Measurements from ENCODE around the gene LNX2. TPM values are rescaled to one million over a fixed set of nuclear protein-coding genes. Genes with fewer than 3 reads are reported as not detected.

The LNX2 gene
- total and polyA plus RNA-seq, 5 donors from 2014 or later: 3.7 to 6.5 (median 4.8) TPM

GRCh38 chr13:27644302-27644701, 24.0 kb upstream of the LNX2 start:
- Histone ChIP-seq H3K4me3 (ENCODE audit: low read depth, low read length) (no peak overlapping the region), H3K4me1 (ENCODE audit: control insufficient read depth, insufficient read depth, low read length, poor library complexity, severe bottlenecking) (no peaks in the 10 kb centered on the region), H3K36me3 (ENCODE audit: control insufficient read depth, insufficient read depth, low read length) (peaks cover 14% of the 10 kb centered on the region), H3K27ac (ENCODE audit: insufficient read depth, low read length, poor library complexity, severe bottlenecking) (no peak overlapping the region), H3K27me3 (ENCODE audit: control insufficient read depth, insufficient read depth, low read length) (no peaks in the 10 kb centered on the region), H3K9me3 (ENCODE audit: control insufficient read depth in 2 of 2, low read length in 2 of 2) (peaks cover 7 to 11% of the 10 kb centered on the region in 2 experiments)
- Mint-ChIP-seq H3K4me1 (peaks cover 42 to 47% (median 44%) of the 10 kb centered on the region in 4 donors), H3K9me3 (peaks cover 0 to 4% (median 0%) of the 10 kb centered on the region in 7 donors), H3K4me3 (no peak overlapping the region), H3K27me3 (no peaks in the 10 kb centered on the region), H3K27ac (no peak overlapping the region), H3K36me3 (peaks cover 25% of the 10 kb centered on the region)
- DNase-seq (no peak), ATAC-seq (ENCODE audit: low read depth in 2 of 2) (no peak)

- DNase-seq: no peak
- H3K4me3 ChIP-seq (ENCODE audit: low read depth, low read length): no peak overlapping the region
- H3K27ac Mint-ChIP-seq: peak overlapping the region in 2 of 3 donors; percentile 45 to 79
- H3K4me3 Mint-ChIP-seq: no peak overlapping the region
- H3K4me1 Mint-ChIP-seq: peaks cover 46 to 55% (median 50%) of the 10 kb centered on the region in 4 donors
- H3K27me3 Mint-ChIP-seq: no peaks in the 10 kb centered on the region
- H3K27me3 ChIP-seq (ENCODE audit: control insufficient read depth, insufficient read depth, low read length): no peaks in the 10 kb centered on the region
- no peak overlapping the region for H3K27ac ChIP-seq (ENCODE audit: insufficient read depth, low read length, poor library complexity, severe bottlenecking)
- H3K36me3 Mint-ChIP-seq: peaks cover 21% of the 10 kb centered on the region
- peaks cover 0 to 4% of the 10 kb centered on the region in 2 experiments for H3K9me3 ChIP-seq (ENCODE audit: control insufficient read depth in 2 of 2, low read length in 2 of 2)
- peaks cover 0 to 4% (median 0%) of the 10 kb centered on the region in 7 donors for H3K9me3 Mint-ChIP-seq
- H3K4me1 ChIP-seq (ENCODE audit: control insufficient read depth, insufficient read depth, low read length, poor library complexity, severe bottlenecking): no peaks in the 10 kb centered on the region
- ATAC-seq (ENCODE audit: low read depth in 2 of 2): no peak
- peaks cover 6% of the 10 kb centered on the region for H3K36me3 ChIP-seq (ENCODE audit: control insufficient read depth, insufficient read depth, low read length)
Observed at GRCh38 chr13:27643334-27644132, 23.2 kb upstream of the LNX2 start.

GRCh38 chr13:27641711-27642502, 21.6 kb upstream of the LNX2 start:
- Histone ChIP-seq H3K4me1 (ENCODE audit: control insufficient read depth, insufficient read depth, low read length, poor library complexity, severe bottlenecking) (peaks cover 5% of the 10 kb centered on the region), H3K27ac (ENCODE audit: insufficient read depth, low read length, poor library complexity, severe bottlenecking) (no peak overlapping the region), H3K9me3 (ENCODE audit: control insufficient read depth in 2 of 2, low read length in 2 of 2) (no peaks in the 10 kb centered on the region), H3K4me3 (ENCODE audit: low read depth, low read length) (no peak overlapping the region), H3K27me3 (ENCODE audit: control insufficient read depth, insufficient read depth, low read length) (no peaks in the 10 kb centered on the region), H3K36me3 (ENCODE audit: control insufficient read depth, insufficient read depth, low read length) (no peaks in the 10 kb centered on the region)
- DNase-seq: no peak
- peaks cover 54 to 65% (median 57%) of the 10 kb centered on the region in 4 donors for H3K4me1 Mint-ChIP-seq
- H3K9me3 Mint-ChIP-seq: peaks cover 0 to 2% (median 0%) of the 10 kb centered on the region in 7 donors
- no peak for ATAC-seq (ENCODE audit: low read depth in 2 of 2)
- H3K27ac Mint-ChIP-seq: peak overlapping the region in 2 of 3 donors; percentile 26 to 79
- no peak overlapping the region for H3K4me3 Mint-ChIP-seq
- no peaks in the 10 kb centered on the region for H3K27me3 Mint-ChIP-seq
- peaks cover 20% of the 10 kb centered on the region for H3K36me3 Mint-ChIP-seq

DNA sequence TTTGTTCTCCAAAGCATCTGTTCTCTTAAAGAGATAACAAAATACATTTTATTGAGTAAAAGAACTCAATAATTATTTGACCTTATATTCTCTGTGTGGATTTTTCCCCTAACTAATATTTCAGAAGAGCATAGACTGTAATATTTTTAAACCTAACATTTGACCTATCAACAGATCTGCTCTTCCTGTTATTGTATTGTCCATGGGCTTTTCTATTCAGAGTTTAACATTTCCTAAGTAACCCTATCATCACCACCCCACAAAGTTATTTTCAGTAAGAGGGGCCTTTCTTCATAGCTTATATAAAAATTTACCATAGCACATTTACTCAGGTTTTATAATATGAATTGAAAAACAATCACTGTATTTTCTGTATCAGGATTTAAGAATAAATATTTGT, 18.9 kb upstream of the LNX2 start:
- Histone ChIP-seq H3K9me3 (ENCODE audit: control insufficient read depth in 2 of 2, low read length in 2 of 2) (no peaks in the 10 kb centered on the region), H3K4me1 (ENCODE audit: control insufficient read depth, insufficient read depth, low read length, poor library complexity, severe bottlenecking) (peaks cover 17% of the 10 kb centered on the region), H3K36me3 (ENCODE audit: control insufficient read depth, insufficient read depth, low read length) (peaks cover 4% of the 10 kb centered on the region), H3K27ac (ENCODE audit: insufficient read depth, low read length, poor library complexity, severe bottlenecking) (no peak overlapping the region), H3K27me3 (ENCODE audit: control insufficient read depth, insufficient read depth, low read length) (no peaks in the 10 kb centered on the region), H3K4me3 (ENCODE audit: low read depth, low read length) (no peak overlapping the region)
- Mint-ChIP-seq H3K4me3 (peak overlapping the region in 1 of 4 donors; percentile 5), H3K27ac (peak overlapping the region in 1 of 3 donors; percentile 27), H3K9me3 (no peaks in the 10 kb centered on the region), H3K36me3 (peaks cover 4% of the 10 kb centered on the region), H3K4me1 (peaks cover 55 to 73% (median 63%) of the 10 kb centered on the region in 4 donors), H3K27me3 (no peaks in the 10 kb centered on the region)
- DNase-seq (no peak), ATAC-seq (ENCODE audit: low read depth in 2 of 2) (no peak)

DNA sequence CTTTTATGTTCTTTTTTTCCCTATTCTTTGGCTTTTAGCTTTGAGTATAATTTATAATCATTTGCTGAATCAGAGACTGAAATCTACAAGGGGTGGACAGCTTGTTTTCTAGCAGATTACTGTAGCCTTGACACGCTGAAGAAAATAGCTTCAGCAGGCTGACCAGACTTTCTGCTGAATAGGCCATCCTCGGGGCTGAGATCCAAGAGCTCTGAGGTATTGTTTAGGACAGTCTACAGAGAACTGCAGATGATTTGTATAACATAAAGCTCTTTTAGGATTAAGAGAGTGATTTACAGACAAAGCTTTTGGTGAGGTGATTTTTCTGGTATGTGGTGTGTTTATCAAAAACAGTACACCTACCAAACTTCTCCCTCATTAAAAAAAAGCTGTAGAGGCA, 18.2 kb upstream of the LNX2 start:
- H3K9me3 Mint-ChIP-seq: no peaks in the 10 kb centered on the region
- H3K4me3 Mint-ChIP-seq: peak overlapping the region in 1 of 4 donors; percentile 2
- no peak for ATAC-seq (ENCODE audit: low read depth in 2 of 2)
- H3K36me3 Mint-ChIP-seq: peaks cover 4% of the 10 kb centered on the region
- peaks cover 5% of the 10 kb centered on the region for H3K36me3 ChIP-seq (ENCODE audit: control insufficient read depth, insufficient read depth, low read length)
- no peaks in the 10 kb centered on the region for H3K27me3 Mint-ChIP-seq
- H3K27ac ChIP-seq (ENCODE audit: insufficient read depth, low read length, poor library complexity, severe bottlenecking): no peak overlapping the region
- H3K27ac Mint-ChIP-seq: peak overlapping the region in 2 of 3 donors; percentile 27 to 45
- no peak overlapping the region for H3K4me3 ChIP-seq (ENCODE audit: low read depth, low read length)
- DNase-seq: no peak
- H3K4me1 ChIP-seq (ENCODE audit: control insufficient read depth, insufficient read depth, low read length, poor library complexity, severe bottlenecking): peaks cover 17% of the 10 kb centered on the region
- no peaks in the 10 kb centered on the region for H3K9me3 ChIP-seq (ENCODE audit: control insufficient read depth in 2 of 2, low read length in 2 of 2)
- H3K4me1 Mint-ChIP-seq: peaks cover 53 to 72% (median 62%) of the 10 kb centered on the region in 4 donors
- no peaks in the 10 kb centered on the region for H3K27me3 ChIP-seq (ENCODE audit: control insufficient read depth, insufficient read depth, low read length)

GRCh38 chr13:27638001-27638400, 17.7 kb upstream of the LNX2 start:
- peaks cover 50 to 68% (median 59%) of the 10 kb centered on the region in 4 donors for H3K4me1 Mint-ChIP-seq
- H3K4me3 Mint-ChIP-seq: peak overlapping the region in 1 of 4 donors; percentile 2
- Histone ChIP-seq H3K27ac (ENCODE audit: insufficient read depth, low read length, poor library complexity, severe bottlenecking) (no peak overlapping the region), H3K36me3 (ENCODE audit: control insufficient read depth, insufficient read depth, low read length) (peaks cover 6% of the 10 kb centered on the region), H3K4me1 (ENCODE audit: control insufficient read depth, insufficient read depth, low read length, poor library complexity, severe bottlenecking) (peaks cover 17% of the 10 kb centered on the region), H3K4me3 (ENCODE audit: low read depth, low read length) (no peak overlapping the region), H3K9me3 (ENCODE audit: control insufficient read depth in 2 of 2, low read length in 2 of 2) (no peaks in the 10 kb centered on the region), H3K27me3 (ENCODE audit: control insufficient read depth, insufficient read depth, low read length) (no peaks in the 10 kb centered on the region)
- H3K27ac Mint-ChIP-seq: peak overlapping the region in 2 of 3 donors; percentile 27 to 45
- H3K36me3 Mint-ChIP-seq: peaks cover 7% of the 10 kb centered on the region
- H3K27me3 Mint-ChIP-seq: no peaks in the 10 kb centered on the region
- H3K9me3 Mint-ChIP-seq: no peaks in the 10 kb centered on the region
- ATAC-seq (ENCODE audit: low read depth in 2 of 2) (no peak), DNase-seq (no peak)

DNA sequence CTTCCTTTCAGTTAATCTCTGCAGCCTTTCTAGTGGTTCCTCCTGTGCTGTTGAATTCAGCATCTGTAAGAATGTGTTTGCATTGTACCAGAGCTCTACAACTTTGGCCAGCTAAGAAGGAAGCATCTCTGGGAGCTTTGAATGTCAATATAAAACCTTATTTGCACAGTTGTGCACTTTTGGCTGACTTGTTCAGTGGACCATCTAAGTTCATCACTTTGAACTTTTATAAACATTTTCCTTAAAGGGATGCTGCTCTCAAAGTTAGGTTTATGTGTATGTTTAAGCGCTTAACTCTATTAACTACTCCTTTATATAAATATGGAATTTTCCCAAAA, 16.9 kb upstream of the LNX2 start:
- Mint-ChIP-seq H3K9me3 (no peaks in the 10 kb centered on the region), H3K27me3 (no peaks in the 10 kb centered on the region), H3K36me3 (peaks cover 12% of the 10 kb centered on the region), H3K27ac (peak overlapping the region in 1 of 3 donors; percentile 77), H3K4me3 (peak overlapping the region in 1 of 4 donors; percentile 6), H3K4me1 (peaks cover 47 to 68% (median 60%) of the 10 kb centered on the region in 4 donors)
- H3K4me3 ChIP-seq (ENCODE audit: low read depth, low read length): no peak overlapping the region
- H3K36me3 ChIP-seq (ENCODE audit: control insufficient read depth, insufficient read depth, low read length): peaks cover 9% of the 10 kb centered on the region
- no peak for ATAC-seq (ENCODE audit: low read depth in 2 of 2)
- H3K27me3 ChIP-seq (ENCODE audit: control insufficient read depth, insufficient read depth, low read length): no peaks in the 10 kb centered on the region
- no peak for DNase-seq
- H3K4me1 ChIP-seq (ENCODE audit: control insufficient read depth, insufficient read depth, low read length, poor library complexity, severe bottlenecking): peaks cover 17% of the 10 kb centered on the region
- H3K9me3 ChIP-seq (ENCODE audit: control insufficient read depth in 2 of 2, low read length in 2 of 2): no peaks in the 10 kb centered on the region
- peak overlapping the region; percentile 7 for H3K27ac ChIP-seq (ENCODE audit: insufficient read depth, low read length, poor library complexity, severe bottlenecking)

All from CD4-positive, CD25-positive, alpha-beta regulatory T cell (primary cell).